IMR-90 (cell line): Measurements from ENCODE around the gene NF1. TPM values are rescaled to one million over a fixed set of nuclear protein-coding genes. Genes with fewer than 3 reads are reported as not detected.
A peak's percentile ranks its signal among the peaks of the same experiment; 100 is the strongest.

Experiments
- ATAC-seq: fragments of 200-7000 bp; cut with Tn5 transposase; 2 replicates; pipeline ENCODE4 v1.9.1; 2020; ENCODE audit warnings: low read depth, mild to moderate bottlenecking, moderate library complexity
- BruUV-seq: library from RNA; stranded (reverse); fragments of 400-500 nt; replicated peaks from 2 replicates; lab custom pipeline; 2021; lab: Mats Ljungman, UMichigan
- CTCF ChIA-PET: fragments of 300-600 bp; formaldehyde crosslinking; extraction: SDS; loops from one replicate; lab custom pipeline; 2021; ENCODE audit warnings: antibody characterized with exemption; lab: Yijun Ruan, JAX
- POLR2A ChIA-PET: fragments of 300-600 bp; sonication (Branson Sonifier 250); formaldehyde crosslinking; loops from one replicate; lab custom pipeline; 2022; ENCODE audit warnings: antibody characterized with exemption; ENCODE audit not compliant: unreplicated experiment; lab: Charles Lee
- DNase-seq: peaks from one replicate; pipeline ENCODE4 v3.0.0; 2013
- H2AFZ ChIP-seq: replicated peaks from 2 replicates; pipeline ENCODE3; 2013; ENCODE audit warnings: low read length, mild to moderate bottlenecking; ENCODE audit not compliant: poor library complexity
- H2AK5ac ChIP-seq: 2 replicates; pipeline ENCODE4 v1.6.1; 2013; ENCODE audit warnings: low read depth, low read length, inconsistent platforms
- H2AK9ac ChIP-seq: replicated peaks from 2 replicates; pipeline ENCODE3; 2013; ENCODE audit warnings: mild to moderate bottlenecking, low read depth, low read length, moderate library complexity; ENCODE audit not compliant: poor library complexity
- H2BK120ac ChIP-seq: 2 replicates; pipeline ENCODE4 v1.6.1; 2013; ENCODE audit warnings: low read depth, low read length, inconsistent platforms
- H2BK15ac ChIP-seq: 3 replicates; pipeline ENCODE4 v1.6.1; 2013; ENCODE audit warnings: low read depth, low read length, inconsistent platforms
- H2BK20ac ChIP-seq: 2 replicates; pipeline ENCODE4 v1.6.1; 2013; ENCODE audit warnings: low read depth, mild to moderate bottlenecking, inconsistent platforms, low read length, moderate library complexity
- H2BK5ac ChIP-seq: 2 replicates; pipeline ENCODE4 v1.6.1; 2013; ENCODE audit warnings: mild to moderate bottlenecking, low read depth, low read length, inconsistent platforms; ENCODE audit not compliant: poor library complexity, severe bottlenecking
- H3K14ac ChIP-seq: replicated peaks from 2 replicates; pipeline ENCODE4 v1.6.1; 2013; ENCODE audit warnings: low read depth, low read length, inconsistent platforms
- H3K18ac ChIP-seq: 2 replicates; pipeline ENCODE4 v1.6.1; 2013; ENCODE audit warnings: low read depth, low read length, control low read depth
- H3K23ac ChIP-seq: 2 replicates; pipeline ENCODE4 v1.6.1; 2013; ENCODE audit warnings: low read depth, low read length, inconsistent platforms
- H3K27ac ChIP-seq: 2 replicates; pipeline ENCODE4 v1.5.1; 2013; ENCODE audit warnings: mild to moderate bottlenecking, control low read depth, low read length; ENCODE audit not compliant: insufficient read depth
- H3K27me3 ChIP-seq: 2 replicates; pipeline ENCODE4 v1.6.1; 2013; ENCODE audit warnings: low read length; ENCODE audit not compliant: control insufficient read depth, insufficient read depth
- H3K36me3 ChIP-seq: 2 replicates; pipeline ENCODE4 v1.6.1; 2013; ENCODE audit warnings: low read length, mixed read lengths; ENCODE audit not compliant: control insufficient read depth, insufficient read depth
- H3K4ac ChIP-seq: 2 replicates; pipeline ENCODE4 v1.6.1; 2013; ENCODE audit warnings: low read depth, low read length, inconsistent platforms
- H3K4me1 ChIP-seq: 2 replicates; pipeline ENCODE4 v1.6.1; 2013; ENCODE audit warnings: low read length, mixed read lengths; ENCODE audit not compliant: control insufficient read depth, insufficient read depth
- H3K4me2 ChIP-seq: 2 replicates; pipeline ENCODE4 v1.6.1; 2013; ENCODE audit warnings: low read depth, mild to moderate bottlenecking, control low read depth, low read length, moderate library complexity
- H3K4me3 ChIP-seq: 2 replicates; pipeline ENCODE4 v1.5.1; 2013; ENCODE audit warnings: low read depth, mild to moderate bottlenecking, control low read depth, low read length, moderate library complexity; ENCODE audit not compliant: insufficient read depth
- H3K56ac ChIP-seq: 2 replicates; pipeline ENCODE4 v1.6.1; 2013; ENCODE audit warnings: low read length, inconsistent platforms; ENCODE audit not compliant: insufficient read depth; ENCODE audit errors: extremely low read depth
- H3K79me1 ChIP-seq, 2 experiments: 2 replicates each; pipeline ENCODE4 v1.6.1; 2013; ENCODE audit warnings: low read length in 2 of 2, inconsistent platforms in 1 of 2, low read depth in 1 of 2
- H3K9ac ChIP-seq: 2 replicates; pipeline ENCODE4 v1.6.1; 2013; ENCODE audit warnings: low read depth, low read length, control low read depth
- H3K9me1 ChIP-seq: 2 replicates; pipeline ENCODE4 v1.6.1; 2013; ENCODE audit warnings: low read length, inconsistent platforms; ENCODE audit not compliant: insufficient read depth
- H3K9me3 ChIP-seq: 2 replicates; pipeline ENCODE4 v1.6.1; 2013; ENCODE audit warnings: low read length; ENCODE audit not compliant: control insufficient read depth, insufficient read depth
- H4K20me1 ChIP-seq: 2 replicates; pipeline ENCODE4 v1.6.1; 2013; ENCODE audit warnings: low read length, inconsistent platforms; ENCODE audit not compliant: insufficient read depth
- H4K5ac ChIP-seq: 2 replicates; pipeline ENCODE4 v1.6.1; 2013; ENCODE audit warnings: mild to moderate bottlenecking, low read depth, low read length, control low read depth
- H4K8ac ChIP-seq, 2 experiments: 2 replicates each; pipeline ENCODE4 v1.6.1; 2013; ENCODE audit warnings: low read depth in 2 of 2, low read length in 2 of 2, control low read depth in 1 of 2, inconsistent platforms in 1 of 2
- H4K91ac ChIP-seq: 2 replicates; pipeline ENCODE4 v1.6.1; 2013; ENCODE audit warnings: low read depth, low read length, inconsistent platforms; ENCODE audit not compliant: insufficient read depth
- CEBPB ChIP-seq: IDR thresholded peaks from 2 replicates; pipeline ENCODE4 v1.6.1; 2012; ENCODE audit warnings: low read depth, low read length, improper control_type of control experiment
- MAFK ChIP-seq: IDR thresholded peaks from 2 replicates; pipeline ENCODE4 v1.6.1; 2012; ENCODE audit warnings: low read depth, low read length, improper control_type of control experiment
- POLR2A ChIP-seq: IDR thresholded peaks from 2 replicates; pipeline ENCODE4 v1.6.1; 2012; ENCODE audit warnings: mild to moderate bottlenecking, low read depth, low read length
- WGBS, 2 experiments: methylation state at CpG; one replicate each; pipeline versions ENCODE4 v1.1.5 to v1.1.7; 2013; ENCODE audit warnings: missing lambda C conversion rate in 2 of 2; ENCODE audit not compliant: insufficient read length in 1 of 2; ENCODE audit errors: extremely low coverage in 2 of 2; 5-methylcytosine and 5-hydroxymethylcytosine counted together
- dilution Hi-C: fragments of 300-500 bp; cut with HindIII; formaldehyde crosslinking; loops from one replicate; pipeline ENCODE4 v1.14.3; 2018; ENCODE audit warnings: low sequenced_read_pairs; ENCODE audit not compliant: unreplicated experiment
- in situ Hi-C: fragments of 300-500 bp; cut with MboI; formaldehyde crosslinking; loops from 3 replicates; pipeline ENCODE4 v1.14.3; 2019; ENCODE audit warnings: low sequenced_read_pairs, inconsistent platforms, mixed read lengths
- intact Hi-C: fragments of 100-400 bp; cut with micrococcal nuclease; formaldehyde crosslinking; loops from 2 replicates; pipeline ENCODE4 v1.10.0; 2022
- polyA plus RNA-seq, 3 experiments: library from polyadenylated mRNA; depleted of rRNA; stranded (reverse); fragments of >200 nt; gene quantifications; 2 replicates each; pipeline ENCODE4 v1.2.3, GENCODE V29; 2012; ENCODE audit warnings: low replicate concordance in 1 of 3
- total RNA-seq: library from RNA; depleted of rRNA; stranded (reverse); fragments of >200 nt; gene quantifications from 2 replicates; pipeline ENCODE4 v1.2.3, GENCODE V29; 2012
- TF ChIP-seq, protein P1 (sequence below): fragments of 150-350 bp; IDR thresholded peaks from 2 replicates; pipeline ENCODE4 v1.6.1; 2016; ENCODE audit warnings: low read depth, mild to moderate bottlenecking, low read length, moderate library complexity, borderline replicate concordance

NF1 gene
- total and polyA plus RNA-seq, 2 of the 4 experiments (the other 2 are of a cell fraction): 17.9 to 48.6 TPM

GRCh38 chr17:31092475-31093064 is 2.2 kb upstream of the NF1 start:
- TF ChIP-seq CEBPB (no peak), POLR2A (no peak), MAFK (0 out of 2 replicates have a peak, but pooled peaks have one; percentile 14)
- TF ChIP-seq, protein P1, sequence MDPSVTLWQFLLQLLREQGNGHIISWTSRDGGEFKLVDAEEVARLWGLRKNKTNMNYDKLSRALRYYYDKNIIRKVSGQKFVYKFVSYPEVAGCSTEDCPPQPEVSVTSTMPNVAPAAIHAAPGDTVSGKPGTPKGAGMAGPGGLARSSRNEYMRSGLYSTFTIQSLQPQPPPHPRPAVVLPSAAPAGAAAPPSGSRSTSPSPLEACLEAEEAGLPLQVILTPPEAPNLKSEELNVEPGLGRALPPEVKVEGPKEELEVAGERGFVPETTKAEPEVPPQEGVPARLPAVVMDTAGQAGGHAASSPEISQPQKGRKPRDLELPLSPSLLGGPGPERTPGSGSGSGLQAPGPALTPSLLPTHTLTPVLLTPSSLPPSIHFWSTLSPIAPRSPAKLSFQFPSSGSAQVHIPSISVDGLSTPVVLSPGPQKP: no peak
- Histone ChIP-seq H3K9me3 (no peaks in the 10 kb centered on the region), H3K18ac (peak overlapping the region; percentile 2; the same call in 1 of the 2 replicates), H4K8ac (peak overlapping the region in 1 of 2 experiments; percentile 48; a peak in 2 of 4 replicates), H3K14ac (peak overlapping the region; percentile 20; the same call in 1 of the 2 replicates), H2AK5ac (no peak overlapping the region; the same call in 1 of the 2 replicates), H4K5ac (peak overlapping the region; percentile 28), H3K27me3 (no peaks in the 10 kb centered on the region), H2BK15ac (peak overlapping the region; percentile 62; the same call in 1 of the 3 replicates), H4K20me1 (peaks cover 15% of the 10 kb centered on the region; the same call in 1 of the 2 replicates), H3K36me3 (no peaks in the 10 kb centered on the region), H3K4me1 (peaks cover 11% of the 10 kb centered on the region), H3K4me2 (no peak overlapping the region), H2BK120ac (peak overlapping the region; percentile 44; the same call in 1 of the 2 replicates), H2BK5ac (peak overlapping the region; percentile 6), H3K23ac (peak overlapping the region; percentile 35; the same call in 1 of the 2 replicates), H3K9me1 (peaks cover 4% of the 10 kb centered on the region; the same call in 1 of the 2 replicates), H2AFZ (peak overlapping the region; percentile 80), H3K4me3 (no peak overlapping the region), H3K9ac (no peak overlapping the region), H3K56ac (no peak overlapping the region), H2AK9ac (no peak overlapping the region), H4K91ac (peak overlapping the region; percentile 25; the same call in 1 of the 2 replicates), H3K27ac (no peak overlapping the region), H3K79me1 (peaks cover 4 to 11% of the 10 kb centered on the region in 2 experiments; a peak in 3 of 4 replicates), H3K4ac (peak overlapping the region; percentile 79), H2BK20ac (peak overlapping the region; percentile 39; the same call in 1 of the 2 replicates)
- ATAC-seq (no peak), DNase-seq (peak; percentile 23)
- dilution Hi-C loops (no loop called here), intact Hi-C loops (no loop called here), in situ Hi-C loops (no loop called here)
- WGBS, 2 experiments: 100% methylated on average over 1 of the region's 1 CpG; no CpG with 5 or more reads in 1 of the 2 experiments
- CTCF ChIA-PET: no interaction called here
- POLR2A ChIA-PET: interaction anchor here (0.6 kb wide), 1 partner anchor 9 kb away, joined by 8 read pairs; no protein-coding TSS in a partner anchor
- BruUV-seq: no TSS peak
